GM18526 (cell line): ENCODE data around the gene DAAM2.

Experiments
- POLR2A ChIP-seq: IDR thresholded peaks from 3 replicates; pipeline ENCODE4 v1.6.1; 2011; ENCODE audit not compliant: insufficient read length; ENCODE audit errors: extremely low read depth

DAAM2 gene

DNA sequence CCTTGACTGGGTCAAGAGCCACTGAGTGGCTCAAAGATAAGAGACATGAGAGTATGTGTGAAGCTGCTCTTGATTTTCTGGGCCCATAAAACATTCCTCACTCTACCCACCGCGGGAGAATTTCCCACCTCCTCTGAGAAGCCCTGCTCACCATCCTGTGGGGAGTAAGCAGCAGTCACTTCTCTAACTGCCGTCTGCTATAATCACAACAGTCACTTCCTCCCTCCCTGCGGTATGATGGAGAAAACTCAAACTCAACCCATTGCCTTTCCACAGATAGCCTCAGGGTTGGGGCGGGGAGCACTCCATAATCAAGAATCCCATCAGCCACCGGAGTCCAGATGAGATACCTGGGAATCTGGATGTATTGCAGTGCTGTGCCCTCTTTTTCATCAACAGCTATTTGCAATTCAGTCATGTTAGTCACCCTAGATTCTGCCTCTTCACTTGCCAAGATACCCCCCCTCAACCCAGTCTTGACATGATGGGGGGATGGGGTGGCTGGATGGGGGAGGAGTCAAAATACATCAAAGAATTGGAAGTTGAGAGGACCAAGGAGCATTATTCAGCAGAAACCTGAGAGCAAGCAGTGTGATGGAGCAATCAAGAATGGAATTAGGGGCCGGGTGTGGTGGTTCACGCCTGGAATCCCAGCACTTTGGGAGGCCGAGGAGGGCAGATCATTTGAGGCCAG, 137.0 kb downstream of the DAAM2 start:
- no peak for TF ChIP-seq POLR2A

DNA sequence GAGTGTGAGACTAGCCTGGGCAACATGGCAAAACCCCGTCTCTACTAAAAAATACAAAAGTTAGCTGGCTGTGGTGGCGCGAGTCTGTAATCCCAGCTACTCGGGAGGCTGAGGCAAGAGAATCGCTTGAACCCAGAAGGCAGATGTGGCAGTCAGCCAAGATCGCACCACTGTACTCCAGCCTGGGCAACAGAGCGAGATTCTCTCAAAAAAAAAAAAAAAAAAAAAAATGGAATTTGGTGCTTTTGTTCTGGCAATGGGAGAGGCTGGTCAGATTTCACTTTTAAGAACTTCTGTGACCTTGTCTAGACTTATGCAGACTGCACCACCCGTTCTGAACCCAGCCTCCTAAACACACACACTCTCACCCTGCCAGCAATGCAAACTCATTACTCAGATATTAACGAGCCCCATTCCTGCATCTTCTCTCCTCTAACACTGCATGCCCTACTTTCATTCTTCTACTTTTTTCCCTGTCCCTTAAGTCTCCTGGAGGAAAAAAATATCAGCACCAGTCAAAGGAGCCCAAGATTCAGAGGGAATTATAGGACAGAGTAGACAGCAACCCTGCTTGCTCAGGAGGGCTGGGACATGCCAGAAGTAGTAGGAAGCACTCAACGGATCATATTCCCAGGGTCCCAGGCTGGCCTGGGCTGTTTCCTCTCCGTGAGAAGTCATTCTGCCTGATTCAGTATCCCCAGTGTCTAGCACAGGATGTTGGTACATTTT, 137.7 kb downstream of the DAAM2 start:
- no peak for TF ChIP-seq POLR2A

DNA sequence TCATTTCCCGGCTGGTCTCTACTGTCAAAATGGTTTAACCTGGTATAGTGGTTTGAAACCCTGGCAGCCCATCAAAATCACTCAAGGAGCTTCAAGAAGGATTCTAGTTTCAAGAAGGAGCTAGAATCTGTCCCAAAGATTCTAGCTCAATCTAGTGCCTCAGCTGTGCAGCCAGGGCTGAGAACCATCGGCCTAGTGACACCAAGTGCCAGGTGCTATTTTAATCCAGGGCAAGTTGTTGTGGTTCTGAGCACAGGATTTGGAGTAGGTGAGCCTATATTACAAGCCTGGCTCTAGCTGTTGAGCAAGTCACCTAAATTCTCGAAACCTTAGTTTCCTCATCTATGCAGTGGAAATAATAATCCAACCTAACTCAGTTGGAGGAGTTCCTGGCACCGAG, 138.4 kb downstream of the DAAM2 start:
- TF ChIP-seq POLR2A, result no peak

DNA sequence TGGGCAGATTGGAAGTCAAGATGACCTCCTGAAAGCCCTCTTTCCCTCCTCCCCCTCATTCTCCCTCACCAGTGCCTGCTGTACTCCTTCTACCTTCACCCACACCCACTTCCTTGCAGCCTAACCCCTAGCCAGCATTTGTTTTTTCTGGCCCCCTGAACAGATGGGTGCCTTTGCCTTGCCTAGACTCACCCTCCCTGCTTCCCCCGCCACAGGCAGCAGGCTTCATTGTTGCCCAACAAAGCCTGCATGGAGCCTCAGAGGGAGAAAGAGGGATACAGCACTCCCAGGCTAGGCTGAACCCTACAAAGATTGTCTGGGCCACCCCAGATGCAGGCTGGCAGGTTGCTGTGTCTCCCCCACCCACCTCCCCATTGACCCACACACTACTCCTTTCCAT, 139.4 kb downstream of the DAAM2 start:
- TF ChIP-seq POLR2A, result no peak

DNA sequence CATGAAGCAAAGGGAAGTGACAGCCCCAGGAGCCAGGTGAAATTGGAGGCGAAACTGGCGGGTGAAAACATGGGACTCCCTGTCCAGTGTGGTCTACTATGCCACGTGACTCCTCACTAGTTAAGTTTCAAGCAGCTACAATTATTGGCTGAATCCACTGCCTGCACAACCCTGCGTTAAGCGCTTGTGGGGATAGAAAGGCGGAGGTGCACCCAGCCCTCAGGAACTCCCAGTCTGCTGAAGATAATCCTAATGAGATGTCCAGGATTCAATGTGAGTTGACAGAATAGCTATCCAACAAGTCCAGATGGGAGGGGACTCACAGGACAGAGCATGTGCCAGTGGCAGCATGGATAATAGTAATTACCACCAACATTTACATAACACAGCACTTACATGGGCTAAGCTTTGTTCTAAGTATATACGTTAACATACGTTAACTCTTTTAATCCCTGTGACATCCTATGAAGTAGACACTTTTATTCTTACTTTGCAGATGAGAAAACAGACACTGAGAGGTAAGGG, 140.3 kb downstream of the DAAM2 start:
- no peak for TF ChIP-seq POLR2A

DNA sequence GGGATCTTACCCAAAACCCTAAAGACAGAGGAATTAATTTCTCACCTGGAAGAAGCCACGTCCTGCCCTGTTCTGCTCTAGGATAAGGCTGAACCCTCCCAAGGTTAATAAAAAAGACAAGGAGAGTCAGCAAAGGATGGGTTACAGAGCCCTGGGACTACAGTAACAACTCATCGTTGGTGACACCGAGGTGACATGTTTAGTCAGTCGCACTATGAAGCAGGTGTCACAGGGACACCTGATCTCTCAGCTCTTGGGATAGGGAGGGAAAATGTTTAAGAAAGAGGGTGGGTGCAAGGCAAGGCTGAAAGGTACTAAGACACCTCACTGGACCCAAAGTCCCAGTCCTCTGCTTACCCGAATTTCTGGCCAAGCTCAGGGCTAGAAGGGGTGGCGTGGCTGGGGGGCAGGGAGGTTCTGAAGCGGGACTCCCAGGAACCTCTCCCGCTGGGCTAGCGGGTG, 141.5 kb downstream of the DAAM2 start:
- TF ChIP-seq POLR2A, result no peak

DNA sequence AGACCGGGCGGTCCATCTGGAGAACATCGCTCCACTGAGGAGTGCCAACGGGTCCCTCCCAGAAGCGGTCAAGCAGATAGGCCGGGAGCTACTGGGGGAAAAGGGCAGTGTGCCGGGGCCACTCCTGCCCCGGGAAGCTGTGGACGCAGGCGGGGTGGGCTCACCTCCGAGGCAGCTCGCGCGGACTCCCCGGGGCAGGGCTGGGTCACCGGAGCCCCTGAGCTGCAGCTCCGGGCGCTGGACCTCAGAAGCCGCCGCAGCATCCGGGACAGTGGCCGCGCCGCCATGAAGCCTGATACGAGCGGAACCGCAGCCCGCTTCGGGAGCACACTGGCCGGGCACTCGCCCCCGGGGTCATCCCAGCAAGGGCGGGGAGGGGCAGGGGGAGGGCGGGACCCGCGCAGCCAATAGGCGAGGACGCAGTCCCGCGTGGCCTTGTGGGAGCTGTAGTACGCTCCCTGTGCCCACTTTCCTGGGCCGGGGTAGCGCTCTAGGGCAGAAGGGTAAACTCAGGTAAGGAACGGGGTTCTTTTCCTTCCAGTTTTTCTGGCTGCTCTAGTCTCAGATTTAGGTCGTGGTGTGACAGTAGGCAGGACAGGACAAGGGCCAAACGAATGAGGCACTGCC, 142.1 kb downstream of the DAAM2 start, which contains the start of gene MOCS1:
Gene MOCS1 (minus strand): TSS at position 332 of the 627 bp plus-strand sequence. CDS start 45 bp downstream, at position 287.
- TF ChIP-seq POLR2A, result no peak

DNA sequence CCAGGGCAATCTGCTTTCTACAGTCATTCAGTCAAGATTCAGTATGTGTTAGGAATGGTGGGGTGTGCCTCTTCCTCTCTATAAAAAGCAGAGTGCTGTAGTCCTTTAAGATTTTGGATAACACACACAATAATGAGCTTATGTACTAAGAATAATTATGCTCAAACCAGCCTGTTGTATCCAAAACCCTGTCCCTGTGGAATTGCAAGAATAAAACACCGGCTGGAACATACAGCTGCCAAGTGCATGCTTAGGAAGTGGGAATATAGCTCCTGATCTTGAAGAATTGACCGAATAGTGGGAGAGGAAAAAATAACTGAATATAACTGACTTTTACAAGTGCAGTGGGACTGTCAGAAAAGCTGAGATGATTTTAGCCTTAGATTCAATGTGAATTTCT, 143.1 kb downstream of the DAAM2 start:
- TF ChIP-seq POLR2A, result no peak

DNA sequence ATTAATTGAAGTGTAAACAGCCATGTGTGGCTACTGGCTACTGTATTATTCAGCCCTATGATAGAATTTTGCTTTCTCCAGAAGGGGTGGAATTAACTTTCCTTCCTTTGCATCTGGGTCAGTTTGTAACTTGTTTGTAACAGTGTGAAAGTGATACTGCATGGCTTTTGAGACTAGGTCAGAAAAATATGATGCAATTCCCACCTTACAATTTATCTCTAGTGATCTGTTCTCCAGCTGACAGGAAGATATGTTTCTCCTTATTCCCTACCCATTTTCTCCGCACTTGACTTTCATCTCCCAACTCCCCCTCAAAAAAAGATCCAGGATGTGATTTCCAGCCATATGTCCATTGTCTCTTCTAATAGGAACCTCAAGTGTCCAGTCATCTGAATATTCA, 144.7 kb downstream of the DAAM2 start:
- TF ChIP-seq POLR2A, result no peak

DNA sequence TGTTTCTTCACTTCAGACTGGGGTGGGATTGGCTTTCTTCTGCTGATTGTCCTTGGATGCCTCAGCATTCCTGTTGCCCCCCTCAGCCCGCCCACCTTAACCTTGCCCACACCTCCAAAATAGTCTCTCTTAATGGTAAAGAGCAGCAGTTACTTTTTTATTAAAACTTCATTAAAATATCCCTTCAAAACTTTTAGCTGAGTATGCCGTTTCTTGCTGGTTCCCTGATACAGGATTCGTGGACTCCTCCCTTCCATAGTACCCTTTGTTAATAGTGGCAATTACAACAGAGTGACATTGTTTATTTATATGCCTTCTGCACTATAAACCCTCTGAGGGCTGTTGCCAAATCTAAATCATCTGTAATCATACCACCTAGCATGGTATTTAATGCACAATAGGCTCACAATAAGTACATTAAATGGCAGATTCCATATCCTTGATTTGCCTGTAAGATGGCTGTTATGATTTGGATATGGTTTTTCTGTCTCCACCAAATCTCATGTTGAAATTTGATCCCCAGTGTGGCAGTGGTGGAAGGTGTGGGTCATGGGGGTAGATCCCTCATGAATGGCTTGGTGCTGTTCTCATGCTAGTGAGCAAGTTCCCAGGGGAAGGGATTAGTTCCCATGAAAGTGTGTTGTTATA, 145.6 kb downstream of the DAAM2 start:
- no peak for TF ChIP-seq POLR2A

DNA sequence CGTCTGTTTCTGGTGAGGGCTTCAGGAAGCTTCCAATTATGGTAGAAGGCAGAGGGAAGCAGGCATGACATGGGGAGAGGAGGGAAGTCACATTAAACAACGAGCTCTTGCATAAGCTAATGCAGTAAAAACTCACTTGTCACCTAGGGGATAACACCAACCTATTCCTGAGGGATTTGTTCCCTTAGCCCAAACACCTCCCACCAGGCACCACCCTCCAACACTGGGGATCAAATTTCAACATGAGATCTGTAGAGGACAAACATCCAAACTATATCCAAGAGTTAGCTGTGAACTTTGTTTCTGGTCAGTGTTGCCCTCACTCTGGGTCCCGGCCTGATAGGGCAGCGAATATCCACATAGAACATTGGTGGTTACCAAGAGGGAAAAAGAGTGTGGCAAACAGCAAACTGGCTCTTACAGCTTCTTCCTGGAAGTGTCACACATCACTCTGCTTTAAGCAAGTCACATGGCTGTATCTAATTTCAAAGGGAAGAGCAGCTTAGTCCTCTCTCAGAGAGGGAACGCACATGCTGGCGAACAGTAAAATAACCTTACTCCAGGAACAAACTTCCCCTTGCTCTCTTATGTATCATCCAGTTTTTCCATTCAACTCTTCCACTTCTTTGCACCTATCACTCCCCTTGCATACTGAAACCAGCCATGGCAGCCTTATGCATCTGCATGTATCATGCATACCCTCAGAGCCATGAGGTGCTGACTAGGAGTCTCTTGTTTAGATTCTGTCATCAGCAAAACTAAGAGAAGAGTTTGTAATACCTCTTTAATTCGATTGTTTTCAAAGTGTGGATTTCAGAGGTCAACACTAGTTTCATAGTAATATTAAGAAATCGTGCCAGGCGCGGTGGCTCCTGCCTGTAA, 146.8 kb downstream of the DAAM2 start:
- no peak for TF ChIP-seq POLR2A

DNA sequence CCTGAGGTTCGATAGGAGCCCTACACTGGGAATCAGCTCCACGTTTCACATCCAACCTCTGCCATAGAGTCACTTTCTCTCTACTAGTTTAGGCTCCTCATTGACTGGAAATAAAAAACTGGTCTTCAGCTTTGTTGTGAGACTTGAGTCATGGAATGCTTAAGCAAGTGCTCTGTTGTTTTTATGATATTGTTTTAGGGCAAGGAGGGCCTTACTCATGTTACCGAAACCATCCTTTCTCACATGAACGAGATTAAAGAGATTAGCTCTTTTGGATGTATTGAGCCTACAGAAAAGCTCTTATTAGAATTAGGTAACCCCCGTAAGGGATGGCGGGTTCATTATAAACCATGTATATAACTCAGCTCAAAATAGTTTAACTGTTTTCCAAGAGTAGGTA, 149.0 kb downstream of the DAAM2 start:
- TF ChIP-seq POLR2A, result no peak

DNA sequence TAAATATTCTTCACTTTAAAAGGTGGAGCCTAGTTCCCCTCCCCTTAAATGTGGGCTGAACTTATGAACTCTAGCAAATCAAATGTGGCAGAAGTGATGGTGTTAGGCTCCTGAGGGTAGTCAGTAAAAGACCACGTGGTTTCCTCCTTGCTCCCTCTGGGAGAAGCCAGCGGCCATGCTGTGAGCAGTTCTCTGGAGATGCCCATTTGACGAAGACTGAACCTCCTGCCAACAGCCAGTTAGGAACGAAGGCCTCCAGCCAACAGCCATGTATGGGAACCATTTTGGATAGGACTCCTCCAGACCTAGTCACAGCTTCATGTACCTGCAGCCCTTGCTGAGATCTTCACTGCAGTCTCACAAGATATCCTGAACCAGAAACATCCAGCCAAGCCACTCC, 149.6 kb downstream of the DAAM2 start:
- TF ChIP-seq POLR2A, result no peak

DNA sequence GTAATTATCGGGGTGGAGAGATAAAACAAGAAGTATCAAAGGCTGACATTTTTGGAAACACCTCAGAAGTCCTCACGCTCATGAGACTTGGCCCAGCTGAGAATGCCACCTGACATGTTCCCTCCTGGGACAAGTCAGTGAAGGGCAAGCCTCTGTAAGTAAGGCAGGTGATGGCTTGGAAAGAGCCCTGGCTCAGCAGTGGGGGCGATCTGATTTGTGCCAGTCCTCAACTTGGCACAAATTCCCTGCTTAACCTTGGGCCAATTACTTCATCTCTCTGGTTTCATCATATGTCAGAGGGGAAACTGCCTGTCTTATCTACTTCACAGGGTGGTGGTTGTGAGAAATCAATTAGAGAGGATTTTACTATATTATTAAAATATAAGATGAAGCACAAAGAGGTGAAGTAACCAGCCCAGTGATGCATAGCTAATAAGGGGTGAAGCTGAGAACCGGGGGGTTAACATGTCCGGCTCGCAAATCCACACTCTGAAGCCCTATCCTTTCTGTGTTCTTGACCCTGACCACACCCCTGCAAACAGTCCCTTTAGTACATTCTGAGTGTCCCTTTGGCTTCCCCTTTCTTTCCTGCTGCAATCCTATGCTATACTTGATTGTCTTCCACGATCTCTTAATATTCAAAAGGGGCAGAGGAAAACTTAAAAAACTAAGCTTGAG, 150.9 kb downstream of the DAAM2 start:
- TF ChIP-seq POLR2A, result no peak
